ACHN (cell line): ENCODE results near the gene BCL10.

Experiments used
- DNase-seq: peaks from one replicate; pipeline ENCODE4 v3.0.0-alpha.2; 2015
- in situ Hi-C: cut with HindIII; loops from 2 replicates; pipeline ENCODE4 v1.10.0; 2017; ENCODE audit warnings: low sequenced_read_pairs, low pct_ligation_motif_present, low pct_unique_long_range_greater_than_20kb

BCL10 gene

DNA sequence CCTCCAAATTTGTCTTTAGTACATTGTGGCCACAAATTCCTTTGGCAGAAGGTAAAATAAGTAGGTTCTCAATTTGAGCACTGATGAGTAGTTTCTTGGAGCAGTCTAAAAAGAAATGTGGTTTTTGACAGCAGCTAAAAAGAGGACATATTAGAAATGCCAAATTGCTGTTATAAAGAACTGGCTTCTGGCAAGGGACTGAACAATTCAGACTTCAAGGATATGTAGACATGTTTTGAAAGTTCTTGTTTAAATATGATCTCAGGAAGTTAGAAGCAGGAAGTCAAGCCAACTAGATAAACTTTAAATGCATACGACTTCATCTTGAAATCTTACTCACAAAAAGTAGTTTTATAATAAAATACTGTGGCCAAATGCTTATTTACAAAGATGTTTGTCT is 35.8 kb downstream of the BCL10 start:
- no peak for DNase-seq
- in situ Hi-C loops: no loop called here

DNA sequence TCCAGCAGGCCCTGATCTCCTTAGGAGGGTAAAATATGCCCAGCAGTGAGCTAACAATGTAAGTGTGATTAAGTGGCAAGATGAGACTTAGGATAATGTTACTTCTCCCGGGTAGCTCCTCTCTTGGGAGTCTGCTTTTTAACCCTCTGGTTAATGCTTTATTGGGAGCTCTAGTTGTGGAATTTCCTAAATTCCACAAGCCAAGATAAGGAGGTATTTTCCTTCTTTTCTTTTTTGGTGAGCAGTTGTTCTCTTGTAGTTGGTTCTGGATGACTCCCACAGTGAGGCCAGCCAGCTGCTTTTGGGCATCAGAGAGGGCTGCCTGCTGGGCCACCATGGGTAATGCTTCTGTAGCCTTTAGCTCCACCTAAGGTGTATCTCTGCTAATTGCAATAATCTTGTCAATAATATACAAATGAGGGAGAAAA is 36.2 kb downstream of the BCL10 start:
- DNase-seq: no peak
- in situ Hi-C loops: no loop called here

DNA sequence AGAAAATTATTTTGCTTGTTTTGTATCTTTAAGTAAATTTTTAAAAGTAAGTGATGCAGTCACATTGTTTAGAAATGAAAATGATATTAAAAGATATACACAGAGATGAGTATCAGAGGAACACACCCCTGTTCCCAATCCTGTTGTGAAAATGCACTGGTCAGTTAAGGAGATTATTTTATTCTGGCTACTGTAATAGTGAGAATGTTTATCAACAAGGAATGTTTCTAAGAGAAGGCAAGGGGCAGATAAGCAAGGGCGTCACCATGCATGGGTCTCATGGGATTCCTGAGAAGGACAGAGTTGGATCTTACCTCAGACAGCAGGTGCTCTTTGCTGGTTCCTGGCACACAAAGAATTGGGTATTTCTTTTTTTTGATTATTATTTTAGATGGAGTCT is 38.8 kb downstream of the BCL10 start:
- DNase-seq: no peak
- in situ Hi-C loops: no loop called here

DNA sequence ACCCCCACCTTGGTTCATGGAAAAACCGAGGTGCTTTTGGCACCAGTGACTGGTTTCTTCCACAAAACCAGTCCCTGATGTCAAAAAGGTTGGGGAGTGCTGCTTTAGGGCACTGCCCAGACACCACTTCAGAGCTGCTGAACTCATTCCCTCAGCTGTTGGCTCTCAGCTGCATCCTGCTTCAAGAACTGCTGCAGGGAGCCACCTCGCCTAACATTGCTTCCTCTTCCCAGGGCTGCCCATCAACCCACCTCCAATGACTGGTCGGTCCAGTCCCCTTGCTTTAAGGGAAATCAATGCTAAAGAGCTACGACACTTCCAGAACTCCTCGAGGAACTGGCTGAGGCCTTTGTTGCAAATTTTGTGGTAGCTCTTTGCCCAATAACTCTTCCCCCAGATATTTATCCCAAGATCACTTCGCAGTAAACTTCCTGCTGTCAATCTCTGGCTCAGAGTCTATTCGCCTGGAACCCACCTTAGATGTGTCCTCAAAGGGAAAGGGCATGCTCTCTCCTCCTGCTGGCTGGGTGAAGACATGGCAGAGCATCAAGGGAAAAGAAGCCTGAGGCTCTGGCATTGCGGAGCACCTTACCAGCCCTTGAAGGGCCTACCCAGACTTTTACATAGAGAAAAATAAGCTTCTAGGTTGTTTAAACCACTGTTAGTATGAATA is 46.0 kb downstream of the BCL10 start:
- in situ Hi-C loops: no loop called here
- DNase-seq: no peak

DNA sequence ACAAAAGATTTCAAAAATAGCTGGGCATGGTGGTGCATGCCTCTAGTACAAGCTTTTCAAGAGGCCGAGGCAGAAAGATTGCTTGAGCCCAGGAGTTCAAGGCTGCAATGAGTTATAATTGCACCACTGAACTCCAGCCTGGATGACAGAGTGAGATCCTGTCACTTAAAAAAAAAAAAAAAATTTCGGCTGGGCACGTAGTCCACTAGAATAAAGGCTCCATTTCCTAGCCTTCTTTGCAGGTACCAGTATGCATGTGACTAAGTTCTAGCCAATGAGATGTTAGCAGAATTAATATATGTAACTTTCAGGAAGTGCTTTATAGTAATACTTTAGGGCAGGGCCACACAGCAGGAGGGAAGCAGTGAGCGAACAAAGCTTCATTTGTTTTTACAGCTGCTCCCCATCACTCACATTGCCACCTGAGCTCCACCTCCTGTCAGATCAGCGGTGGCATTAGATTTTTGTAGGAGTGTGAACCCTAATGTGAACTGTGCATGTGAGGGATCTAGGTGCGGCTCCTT is 46.8 kb downstream of the BCL10 start:
- DNase-seq: no peak
- in situ Hi-C loops: no loop called here

DNA sequence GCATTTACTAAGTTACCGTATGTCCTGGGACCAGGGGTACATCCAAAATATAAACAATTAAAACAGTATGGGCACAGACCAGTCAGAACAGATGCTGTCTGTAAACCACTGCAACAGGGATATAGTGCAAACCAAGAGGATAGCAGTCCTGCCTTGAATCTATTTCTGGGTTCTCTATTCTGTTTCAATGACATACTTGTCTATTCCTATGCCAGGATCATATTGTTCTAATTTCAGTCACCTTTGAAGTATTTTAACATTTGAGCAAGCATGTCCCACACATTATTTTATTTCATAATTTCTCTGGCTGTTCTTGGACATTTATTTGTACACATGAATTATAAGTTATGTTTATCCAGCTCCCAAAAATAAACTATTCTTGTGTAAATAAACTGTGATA is 47.5 kb downstream of the BCL10 start:
- DNase-seq: no peak
- in situ Hi-C loops: no loop called here

DNA sequence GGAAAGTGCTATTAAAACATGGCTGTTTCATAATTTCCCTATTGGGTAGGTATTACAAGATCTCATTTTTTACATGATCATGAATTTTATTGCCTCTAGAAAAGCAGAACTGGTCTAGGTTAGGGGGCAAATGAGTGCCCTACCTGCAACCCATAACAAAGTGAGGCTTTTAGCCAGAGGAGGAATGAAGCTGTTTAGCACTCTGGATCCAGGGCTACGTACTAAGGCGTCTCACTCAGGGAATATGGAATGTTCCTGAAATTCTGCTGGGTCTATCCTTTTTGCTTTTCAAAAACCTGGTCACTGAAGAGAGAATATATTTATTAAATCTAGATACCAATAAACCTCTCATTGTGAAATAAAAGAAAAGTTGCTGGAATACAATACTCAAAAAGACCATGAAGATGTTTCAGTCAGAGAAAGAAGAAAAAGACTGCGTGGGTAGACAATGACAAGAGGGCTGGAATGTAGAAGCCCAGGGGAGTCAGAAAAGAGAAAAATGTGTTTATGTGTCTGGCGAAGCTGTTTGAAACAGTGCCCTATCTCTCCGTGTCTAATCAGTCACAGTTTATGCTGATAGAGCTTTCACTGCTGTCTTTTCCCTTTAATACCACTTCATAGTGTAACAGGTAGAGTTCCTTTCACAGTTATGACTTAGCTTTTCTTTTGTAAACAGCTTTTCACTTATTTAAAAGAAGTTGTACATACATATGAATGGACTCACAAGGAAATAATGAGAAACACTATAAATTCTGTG is 50.6 kb downstream of the BCL10 start:
- in situ Hi-C loops: no loop called here
- no peak for DNase-seq

DNA sequence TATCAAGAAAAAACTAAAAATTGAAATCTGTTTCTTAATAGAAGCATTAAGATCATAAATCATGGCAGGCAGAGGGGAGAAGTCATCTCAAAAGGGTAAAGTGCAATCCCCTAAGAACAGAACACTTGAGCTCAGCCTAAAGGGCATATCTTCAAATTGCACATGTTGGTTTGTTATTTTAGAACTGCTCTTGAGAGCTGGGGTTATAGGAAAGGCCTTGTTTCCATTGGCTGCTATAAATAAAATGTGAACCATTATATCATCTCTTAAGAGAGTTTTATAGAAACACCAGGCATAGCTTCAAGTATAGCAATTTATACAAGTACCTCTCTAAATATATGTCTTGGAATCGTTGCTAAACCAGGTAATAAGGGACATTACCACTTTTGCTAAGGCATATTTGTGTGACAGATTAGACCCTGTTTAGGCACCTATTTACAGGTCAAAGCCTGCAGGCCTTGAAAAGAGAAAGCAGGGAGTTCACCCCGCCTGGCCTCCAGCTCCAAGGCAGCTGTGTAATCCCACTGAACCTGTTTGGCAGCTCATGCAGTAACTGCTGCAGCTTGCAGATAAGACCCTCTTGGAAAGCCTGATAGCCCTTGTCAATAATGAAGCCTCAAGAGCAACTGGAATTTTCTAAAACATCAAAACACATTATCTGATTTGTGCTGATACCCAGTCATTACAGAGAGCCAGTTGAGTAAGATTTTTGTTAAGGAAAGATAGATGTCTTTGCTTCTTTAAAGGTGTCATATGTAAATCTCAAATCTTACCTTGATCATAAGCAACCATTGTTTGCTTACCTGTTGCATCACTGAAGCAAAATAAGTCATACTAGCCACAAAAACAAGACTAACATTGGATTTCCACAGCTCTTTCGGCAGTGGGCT is 51.5 kb downstream of the BCL10 start:
- DNase-seq: no peak
- in situ Hi-C loops: no loop called here

DNA sequence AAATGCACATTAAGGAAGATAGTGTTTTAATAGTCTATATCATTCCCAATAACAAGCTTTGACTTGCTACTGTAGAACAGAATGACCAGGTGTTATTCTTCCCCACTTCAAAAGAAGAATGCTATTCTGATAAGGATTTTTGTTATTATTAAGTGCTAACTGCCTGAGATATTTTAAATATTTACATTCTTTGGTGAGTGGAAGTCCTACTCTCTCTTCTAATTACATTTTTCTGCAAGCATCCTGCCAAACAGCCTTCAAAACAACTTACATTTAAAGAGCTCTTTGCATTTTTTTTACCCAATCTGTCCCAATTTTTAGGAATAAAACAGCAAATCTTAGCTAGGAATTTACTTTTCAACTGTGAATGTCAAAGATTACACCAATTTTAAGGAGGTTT is 52.1 kb downstream of the BCL10 start:
- no peak for DNase-seq
- in situ Hi-C loops: no loop called here

DNA sequence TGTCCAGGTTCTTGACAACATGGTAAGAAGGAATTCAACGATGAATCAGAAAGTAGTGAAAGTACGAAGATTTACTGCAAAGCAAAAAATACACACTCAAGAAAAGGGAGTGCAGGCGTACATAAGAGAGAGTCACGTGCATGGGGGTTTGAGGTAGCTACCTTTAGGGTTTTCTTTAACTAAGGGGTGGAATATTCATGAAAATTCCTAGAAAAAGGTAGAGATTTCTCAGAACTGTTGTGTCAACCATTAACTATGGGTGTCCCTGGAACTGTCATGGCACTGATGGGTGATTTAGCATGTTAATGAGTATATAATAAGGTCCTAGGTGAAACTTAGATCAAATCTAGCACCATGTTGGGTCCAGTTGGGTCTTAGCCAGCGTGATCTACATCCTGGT is 53.1 kb downstream of the BCL10 start:
- in situ Hi-C loops: no loop called here
- DNase-seq: no peak

DNA sequence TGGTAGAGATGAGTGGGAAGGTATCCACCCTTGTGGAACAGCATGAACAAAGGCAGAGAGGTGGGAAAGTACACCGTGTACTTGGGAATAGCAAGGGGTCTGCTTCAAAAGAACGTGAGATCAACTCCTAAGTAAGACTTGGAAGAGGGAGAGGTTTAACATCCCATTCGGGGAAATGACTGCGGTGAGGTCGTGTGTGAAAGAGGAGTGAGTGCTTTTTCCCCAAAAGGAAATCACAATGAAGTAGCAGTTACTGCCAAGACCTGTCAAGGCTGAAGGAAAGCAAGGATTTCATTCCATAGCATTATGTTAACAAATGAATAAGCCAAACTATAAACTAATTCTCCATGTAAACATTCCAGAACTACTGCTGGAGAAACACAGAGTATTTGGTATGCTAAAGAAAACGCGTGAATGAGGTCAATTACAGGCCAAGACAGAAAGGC is 55.7 kb downstream of the BCL10 start:
- in situ Hi-C loops: no loop called here
- DNase-seq: no peak

DNA sequence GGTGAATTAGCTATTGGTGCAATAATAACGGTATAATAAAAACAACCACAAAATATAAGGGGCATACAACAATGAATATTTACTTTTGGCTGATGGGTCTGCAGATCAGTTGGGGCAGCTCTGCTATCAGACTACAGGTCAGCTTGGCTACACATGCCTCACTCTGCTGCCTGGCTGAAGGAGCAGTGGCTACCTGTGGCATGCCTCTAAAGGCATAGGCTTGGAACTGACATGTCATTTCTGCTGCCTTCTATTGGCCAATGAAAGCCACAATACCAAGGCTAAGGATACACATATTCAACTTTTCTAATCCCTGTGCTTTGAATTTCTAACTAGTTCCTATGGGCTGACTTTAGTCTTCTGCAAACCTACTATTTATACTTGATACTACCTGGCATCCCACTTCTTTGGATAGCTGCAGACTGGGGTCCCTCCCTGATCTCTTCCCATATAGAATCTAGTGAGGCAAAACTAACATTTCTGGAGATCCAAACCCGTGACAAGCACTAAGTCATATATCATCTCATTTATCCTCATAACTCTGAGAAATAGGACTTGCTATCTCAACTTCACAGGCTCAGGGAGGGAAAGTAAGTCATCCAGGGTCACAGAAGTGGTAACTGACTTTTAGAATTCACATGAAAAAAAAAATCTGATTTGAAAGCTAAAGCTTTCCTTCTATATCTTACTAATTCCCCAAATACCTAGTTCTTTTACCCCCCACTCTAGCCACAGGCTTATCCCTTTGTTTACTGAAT is 56.4 kb downstream of the BCL10 start:
- in situ Hi-C loops: no loop called here
- DNase-seq: no peak

DNA sequence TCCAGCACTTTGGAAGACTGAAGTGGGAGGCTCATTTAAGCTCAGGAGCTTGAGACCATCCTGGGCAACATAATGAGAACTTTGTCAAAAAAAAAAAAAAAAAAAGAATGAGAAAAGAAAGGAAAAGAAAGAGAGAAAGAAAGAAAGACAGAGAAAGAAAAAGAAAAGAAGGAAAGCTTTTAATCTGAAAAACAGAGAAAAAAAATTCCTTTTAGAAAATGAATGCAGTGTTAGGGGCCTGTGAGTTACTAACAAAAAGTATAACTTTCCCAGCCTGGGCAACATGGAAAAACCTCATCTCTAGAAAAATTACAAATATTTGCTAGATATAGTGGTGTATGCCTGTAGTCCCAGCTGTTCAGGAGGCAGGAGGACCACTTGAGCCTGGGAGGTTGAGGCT is 59.7 kb downstream of the BCL10 start:
- DNase-seq: no peak
- in situ Hi-C loops: no loop called here
